Muscle layer of colon (tissue), 2 donors: ENCODE measurements around the gene PYROXD2.

Experiments used
- H3K27ac ChIP-seq: one replicate; pipeline ENCODE4 v1.7.0; 2013; ENCODE audit warnings: low read depth, mild to moderate bottlenecking, low read length, moderate library complexity
- H3K27me3 ChIP-seq, 2 donors: one replicate each; pipeline ENCODE4 v1.7.0; 2013; ENCODE audit warnings: low read length in 2 of 2, mild to moderate bottlenecking in 2 of 2; ENCODE audit not compliant: insufficient read depth in 2 of 2, control insufficient read depth in 1 of 2
- H3K36me3 ChIP-seq: one replicate; pipeline ENCODE4 v1.7.0; 2013; ENCODE audit warnings: mild to moderate bottlenecking, low read length; ENCODE audit not compliant: insufficient read depth
- H3K4me1 ChIP-seq: one replicate; pipeline ENCODE4 v1.7.0; 2013; ENCODE audit warnings: mild to moderate bottlenecking, low read length; ENCODE audit not compliant: insufficient read depth
- H3K4me3 ChIP-seq, 2 donors: one replicate each; pipeline ENCODE4 v1.7.0; 2013; ENCODE audit warnings: low read length in 2 of 2, low read depth in 1 of 2, mild to moderate bottlenecking in 1 of 2, moderate library complexity in 1 of 2
- H3K9ac ChIP-seq: one replicate; pipeline ENCODE4 v1.7.0; 2013; ENCODE audit warnings: low read length
- H3K9me3 ChIP-seq: one replicate; pipeline ENCODE4 v1.7.0; 2013; ENCODE audit warnings: mild to moderate bottlenecking, low read length
- donor health status: abdominal sarcoma.
- donor health status: Adenocarcinoma of cecum.

PYROXD2 gene

GRCh38 chr10:98432330-98432729 is 17.3 kb upstream of the PYROXD2 start:
- no peak overlapping the region for H3K27ac ChIP-seq
- H3K27me3 ChIP-seq, result no peaks in the 10 kb centered on the region
- H3K9ac ChIP-seq, result no peak overlapping the region
- no peak overlapping the region for H3K4me3 ChIP-seq
- H3K4me1 ChIP-seq, result no peaks in the 10 kb centered on the region
- H3K36me3 ChIP-seq, result peaks cover 59% of the 10 kb centered on the region
- H3K9me3 ChIP-seq, result no peaks in the 10 kb centered on the region

GRCh38 chr10:98431016-98431415 is 16.0 kb upstream of the PYROXD2 start:
- Histone ChIP-seq H3K4me1 (no peaks in the 10 kb centered on the region), H3K4me3 (no peak overlapping the region), H3K27me3 (no peaks in the 10 kb centered on the region), H3K36me3 (peaks cover 60% of the 10 kb centered on the region), H3K9me3 (no peaks in the 10 kb centered on the region), H3K27ac (no peak overlapping the region), H3K9ac (no peak overlapping the region)

- no peaks in the 10 kb centered on the region for H3K9me3 ChIP-seq
- no peaks in the 10 kb centered on the region for H3K27me3 ChIP-seq
- H3K9ac ChIP-seq, result no peak overlapping the region
- H3K27ac ChIP-seq, result no peak overlapping the region
- no peaks in the 10 kb centered on the region for H3K4me1 ChIP-seq
- no peak overlapping the region for H3K4me3 ChIP-seq
- H3K36me3 ChIP-seq, result peaks cover 55% of the 10 kb centered on the region
Observed at GRCh38 chr10:98430427-98430826, 15.4 kb upstream of the PYROXD2 start.

- Histone ChIP-seq H3K27me3 (no peaks in the 10 kb centered on the region), H3K27ac (no peak overlapping the region), H3K9ac (no peak overlapping the region), H3K4me1 (no peaks in the 10 kb centered on the region), H3K36me3 (peaks cover 45% of the 10 kb centered on the region), H3K9me3 (no peaks in the 10 kb centered on the region), H3K4me3 (no peak overlapping the region)
Observed at GRCh38 chr10:98429320-98430072, 14.5 kb upstream of the PYROXD2 start.

GRCh38 chr10:98427011-98427515 is 12.1 kb upstream of the PYROXD2 start:
- Histone ChIP-seq H3K4me3 (no peak overlapping the region), H3K27ac (no peak overlapping the region), H3K4me1 (no peaks in the 10 kb centered on the region), H3K27me3 (no peaks in the 10 kb centered on the region), H3K9ac (no peak overlapping the region), H3K36me3 (peaks cover 30% of the 10 kb centered on the region), H3K9me3 (no peaks in the 10 kb centered on the region)

GRCh38 chr10:98425511-98426352 is 10.8 kb upstream of the PYROXD2 start:
- Histone ChIP-seq H3K4me3 (no peak overlapping the region), H3K36me3 (peaks cover 30% of the 10 kb centered on the region), H3K27ac (no peak overlapping the region), H3K9me3 (no peaks in the 10 kb centered on the region), H3K4me1 (no peaks in the 10 kb centered on the region), H3K27me3 (no peaks in the 10 kb centered on the region), H3K9ac (no peak overlapping the region)

- Histone ChIP-seq H3K9ac (no peak overlapping the region), H3K4me3 (no peak overlapping the region), H3K9me3 (no peaks in the 10 kb centered on the region), H3K4me1 (no peaks in the 10 kb centered on the region), H3K27ac (no peak overlapping the region), H3K36me3 (peaks cover 25% of the 10 kb centered on the region), H3K27me3 (no peaks in the 10 kb centered on the region)
Observed at GRCh38 chr10:98424295-98425254, 9.6 kb upstream of the PYROXD2 start.

GRCh38 chr10:98423691-98424120 is 8.7 kb upstream of the PYROXD2 start:
- H3K27ac ChIP-seq, result no peak overlapping the region
- H3K27me3 ChIP-seq, result no peaks in the 10 kb centered on the region
- H3K4me1 ChIP-seq, result no peaks in the 10 kb centered on the region
- no peak overlapping the region for H3K4me3 ChIP-seq
- peaks cover 30% of the 10 kb centered on the region for H3K36me3 ChIP-seq
- H3K9ac ChIP-seq, result no peak overlapping the region
- H3K9me3 ChIP-seq, result no peaks in the 10 kb centered on the region

GRCh38 chr10:98422182-98422581 is 7.2 kb upstream of the PYROXD2 start:
- H3K4me1 ChIP-seq, result no peaks in the 10 kb centered on the region
- H3K9ac ChIP-seq, result no peak overlapping the region
- H3K9me3 ChIP-seq, result no peaks in the 10 kb centered on the region
- H3K27me3 ChIP-seq, result no peaks in the 10 kb centered on the region
- H3K27ac ChIP-seq, result no peak overlapping the region
- H3K4me3 ChIP-seq, result no peak overlapping the region
- H3K36me3 ChIP-seq, result peaks cover 36% of the 10 kb centered on the region

- Histone ChIP-seq H3K27me3 (no peaks in the 10 kb centered on the region), H3K36me3 (peaks cover 37% of the 10 kb centered on the region), H3K4me1 (peaks cover 2% of the 10 kb centered on the region), H3K4me3 (no peak overlapping the region), H3K9me3 (no peaks in the 10 kb centered on the region), H3K9ac (no peak overlapping the region), H3K27ac (no peak overlapping the region)
Observed at GRCh38 chr10:98420786-98421185, 5.8 kb upstream of the PYROXD2 start.
